Prostate gland (tissue), 2 donors: Measurements from ENCODE around the gene ZNF544. TPM values are rescaled to one million over a fixed set of nuclear protein-coding genes. Genes with fewer than 3 reads are reported as not detected.

Experiments
- DNase-seq: peaks from one replicate; pipeline ENCODE4 v3.0.0-alpha.2; 2019; ENCODE audit warnings: low spot score
- H3K27ac ChIP-seq, 2 donors: fragments of 200-600 bp; sonication (generic); 2 replicates each; pipeline ENCODE4 v1.5.1; 2017 to 2019
- H3K27me3 ChIP-seq: fragments of 200-600 bp; sonication (generic); replicated peaks from 2 replicates; pipeline ENCODE4 v1.5.1; 2019; ENCODE audit not compliant: insufficient read depth
- H3K36me3 ChIP-seq, 2 donors: fragments of 200-600 bp; sonication (generic); 1 replicate in 1 of 2; 2 replicates in 1 of 2; pipeline versions ENCODE4 v1.5.1 to v1.8.1; 2017 to 2019
- H3K4me1 ChIP-seq: fragments of 200-600 bp; sonication (generic); replicated peaks from 2 replicates; pipeline ENCODE4 v1.5.1; 2019
- H3K4me3 ChIP-seq, 2 donors: fragments of 200-600 bp; sonication (generic); 2 replicates each; pipeline ENCODE4 v1.5.1; 2017 to 2019
- H3K9me3 ChIP-seq: fragments of 200-600 bp; sonication (generic); 2 replicates; pipeline ENCODE4 v1.5.1; 2017
- POLR2A ChIP-seq: fragments of 450-650 bp; IDR thresholded peaks from one replicate; pipeline ENCODE4 v1.6.1; 2016; ENCODE audit warnings: antibody characterized with exemption, mild to moderate bottlenecking
- POLR2AphosphoS5 ChIP-seq: sonication (generic); formaldehyde crosslinking; IDR thresholded peaks from one replicate; pipeline ENCODE4 v1.6.1; 2017; ENCODE audit warnings: antibody characterized with exemption
- WGBS: methylation state at CpG from one replicate; pipeline ENCODE4 v1.1.5; 2018; 5-methylcytosine and 5-hydroxymethylcytosine counted together
- intact Hi-C: fragments of 100-400 bp; cut with DNase I; formaldehyde crosslinking; loops from one replicate; pipeline ENCODE4 v1.14.2; 2022
- total RNA-seq, 2 donors: library from RNA; depleted of rRNA; stranded (reverse); fragments of >200 nt; gene quantifications; one replicate each; pipeline ENCODE4 v1.1.0, GENCODE V29; 2016
- TF ChIP-seq, protein P1 (sequence below), 4 experiments: fragments of 200-600 bp in 2 of 4; fragments of 450-650 bp in 2 of 4; sonication (generic) in 2 of 4; IDR thresholded peaks; 1 replicate in 3 of 4; 2 replicates in 1 of 4; pipeline ENCODE4 v1.5.1; 2016 to 2019; ENCODE audit warnings: antibody characterized with exemption in 4 of 4, mild to moderate bottlenecking in 2 of 4, moderate library complexity in 2 of 4

The ZNF544 gene
- total RNA-seq, 2 donors from 2014 or later: 56.9 to 87.4 TPM

DNA sequence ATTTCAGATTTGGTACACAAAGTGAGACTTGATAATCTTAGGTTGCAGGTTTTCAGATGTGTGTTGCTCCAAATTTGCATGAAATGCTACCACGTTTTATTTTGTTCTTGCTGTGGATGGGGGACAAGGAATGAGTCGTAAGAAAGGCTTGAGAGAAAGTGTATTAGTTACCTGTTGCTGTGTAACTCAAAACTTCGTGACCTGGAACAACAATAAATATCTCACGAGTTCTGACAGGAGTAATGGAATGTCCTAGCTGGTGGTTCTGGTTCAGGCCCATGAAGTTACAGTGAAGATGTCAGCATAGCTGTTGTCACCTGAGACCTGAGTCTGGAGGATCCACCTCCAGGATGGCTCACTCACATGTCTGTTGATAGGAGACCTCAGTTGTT is 51.2 kb downstream of the ZNF544 start:
- H3K9me3 ChIP-seq: no peaks in the 10 kb centered on the region

DNA sequence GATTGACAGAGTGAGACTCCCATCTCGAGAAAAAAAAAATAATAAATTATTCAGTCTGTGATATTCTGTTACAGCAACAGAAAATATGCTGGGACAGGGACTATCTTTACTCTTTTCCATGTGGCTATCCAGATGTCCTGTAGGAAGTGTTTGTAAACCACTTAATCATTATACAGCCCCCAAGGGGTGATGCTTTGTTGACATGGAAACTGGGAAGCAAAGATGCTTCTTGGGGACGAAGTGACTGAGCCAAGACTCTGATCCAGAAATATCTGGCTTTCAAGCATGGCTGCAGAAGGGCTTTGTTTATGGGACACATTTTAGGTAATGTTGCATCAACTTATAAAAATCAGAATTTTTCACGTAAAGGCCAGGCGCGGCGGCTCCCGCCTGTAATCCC is 55.5 kb downstream of the ZNF544 start:
- 89% methylated on average over 7 of the region's 7 CpGs for WGBS
- DNase-seq: no peak
- Histone ChIP-seq H3K9me3 (no peaks in the 10 kb centered on the region), H3K4me3 (no peak overlapping the region), H3K27me3 (no peaks in the 10 kb centered on the region), H3K36me3 (peaks cover 13 to 29% of the 10 kb centered on the region in 2 donors), H3K27ac (no peak overlapping the region), H3K4me1 (peaks cover 4% of the 10 kb centered on the region)
- intact Hi-C loops: no loop called here
- no peak for TF ChIP-seq POLR2AphosphoS5

More for the DNA sequence above, 51.2 kb downstream of the ZNF544 start:
- no peak for DNase-seq
- intact Hi-C loops: no loop called here
- WGBS: 44% methylated on average over 4 of the region's 4 CpGs
- H3K27me3 ChIP-seq: no peaks in the 10 kb centered on the region
- peaks cover 4% of the 10 kb centered on the region for H3K4me1 ChIP-seq
- TF ChIP-seq POLR2AphosphoS5 (no peak), POLR2A (no peak)
- TF ChIP-seq, protein P1, sequence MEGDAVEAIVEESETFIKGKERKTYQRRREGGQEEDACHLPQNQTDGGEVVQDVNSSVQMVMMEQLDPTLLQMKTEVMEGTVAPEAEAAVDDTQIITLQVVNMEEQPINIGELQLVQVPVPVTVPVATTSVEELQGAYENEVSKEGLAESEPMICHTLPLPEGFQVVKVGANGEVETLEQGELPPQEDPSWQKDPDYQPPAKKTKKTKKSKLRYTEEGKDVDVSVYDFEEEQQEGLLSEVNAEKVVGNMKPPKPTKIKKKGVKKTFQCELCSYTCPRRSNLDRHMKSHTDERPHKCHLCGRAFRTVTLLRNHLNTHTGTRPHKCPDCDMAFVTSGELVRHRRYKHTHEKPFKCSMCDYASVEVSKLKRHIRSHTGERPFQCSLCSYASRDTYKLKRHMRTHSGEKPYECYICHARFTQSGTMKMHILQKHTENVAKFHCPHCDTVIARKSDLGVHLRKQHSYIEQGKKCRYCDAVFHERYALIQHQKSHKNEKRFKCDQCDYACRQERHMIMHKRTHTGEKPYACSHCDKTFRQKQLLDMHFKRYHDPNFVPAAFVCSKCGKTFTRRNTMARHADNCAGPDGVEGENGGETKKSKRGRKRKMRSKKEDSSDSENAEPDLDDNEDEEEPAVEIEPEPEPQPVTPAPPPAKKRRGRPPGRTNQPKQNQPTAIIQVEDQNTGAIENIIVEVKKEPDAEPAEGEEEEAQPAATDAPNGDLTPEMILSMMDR (IDR thresholded peaks at IDR 0.05): no peak
- H3K36me3 ChIP-seq: no peaks in the 10 kb centered on the region
- H3K27ac ChIP-seq: no peak overlapping the region
- H3K4me3 ChIP-seq: no peak overlapping the region

DNA sequence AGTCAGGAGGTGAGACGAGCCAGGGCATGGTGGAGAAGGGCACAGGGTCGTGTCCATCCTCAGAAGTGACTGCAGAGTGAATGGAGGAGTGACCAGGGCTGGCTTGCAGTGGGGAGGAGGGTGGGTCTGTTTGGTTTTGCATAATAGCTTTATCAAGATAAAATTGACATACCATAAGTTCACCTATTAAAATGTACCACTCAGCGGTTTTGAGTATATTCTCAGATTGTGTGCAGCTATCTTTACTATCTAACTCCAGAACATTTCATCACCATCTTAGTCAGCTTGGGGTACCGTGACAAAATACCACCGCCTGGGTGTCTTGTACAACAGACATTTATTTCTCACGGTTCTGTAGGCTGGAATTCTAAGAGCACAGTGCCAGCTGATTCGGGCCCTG is 63.2 kb downstream of the ZNF544 start:
- Histone ChIP-seq H3K36me3 (peaks cover 25 to 31% of the 10 kb centered on the region in 2 donors), H3K9me3 (no peaks in the 10 kb centered on the region), H3K4me3 (no peak overlapping the region), H3K4me1 (no peaks in the 10 kb centered on the region), H3K27me3 (no peaks in the 10 kb centered on the region), H3K27ac (no peak overlapping the region)
- intact Hi-C loops: no loop called here
- no peak for DNase-seq
- WGBS: 93% methylated on average over 7 of the region's 7 CpGs
- TF ChIP-seq POLR2AphosphoS5 (no peak), POLR2A (no peak)
- TF ChIP-seq, protein P1 (IDR thresholded peaks at IDR 0.05): no peak

DNA sequence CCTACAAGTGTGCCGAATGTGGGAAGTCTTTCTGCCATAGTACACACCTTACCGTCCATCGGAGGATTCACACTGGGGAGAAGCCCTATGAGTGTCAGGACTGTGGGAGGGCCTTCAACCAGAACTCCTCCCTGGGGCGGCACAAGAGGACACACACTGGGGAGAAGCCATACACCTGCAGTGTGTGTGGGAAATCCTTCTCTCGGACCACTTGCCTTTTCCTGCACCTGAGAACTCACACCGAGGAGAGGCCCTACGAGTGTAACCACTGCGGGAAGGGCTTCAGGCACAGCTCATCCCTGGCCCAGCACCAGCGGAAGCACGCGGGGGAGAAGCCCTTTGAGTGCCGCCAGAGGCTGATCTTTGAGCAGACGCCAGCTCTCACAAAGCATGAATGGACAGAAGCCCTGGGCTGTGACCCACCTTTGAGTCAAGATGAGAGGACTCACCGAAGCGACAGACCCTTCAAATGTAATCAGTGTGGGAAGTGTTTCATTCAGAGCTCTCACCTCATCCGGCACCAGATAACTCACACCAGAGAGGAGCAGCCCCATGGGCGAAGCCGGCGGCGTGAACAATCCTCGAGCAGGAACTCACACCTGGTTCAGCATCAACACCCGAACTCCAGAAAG is 66.1 kb downstream of the ZNF544 start:
- Histone ChIP-seq H3K36me3 (peaks cover 18 to 19% of the 10 kb centered on the region in 2 donors), H3K4me3 (no peak overlapping the region), H3K27ac (no peak overlapping the region), H3K9me3 (no peaks in the 10 kb centered on the region), H3K27me3 (no peaks in the 10 kb centered on the region), H3K4me1 (no peaks in the 10 kb centered on the region)
- intact Hi-C loops: no loop called here
- no peak for DNase-seq
- TF ChIP-seq POLR2A: no peak
- no peak for TF ChIP-seq POLR2AphosphoS5
- TF ChIP-seq, protein P1 (IDR thresholded peaks at IDR 0.05): no peak
- WGBS: 99% methylated on average over 22 of the region's 22 CpGs

DNA sequence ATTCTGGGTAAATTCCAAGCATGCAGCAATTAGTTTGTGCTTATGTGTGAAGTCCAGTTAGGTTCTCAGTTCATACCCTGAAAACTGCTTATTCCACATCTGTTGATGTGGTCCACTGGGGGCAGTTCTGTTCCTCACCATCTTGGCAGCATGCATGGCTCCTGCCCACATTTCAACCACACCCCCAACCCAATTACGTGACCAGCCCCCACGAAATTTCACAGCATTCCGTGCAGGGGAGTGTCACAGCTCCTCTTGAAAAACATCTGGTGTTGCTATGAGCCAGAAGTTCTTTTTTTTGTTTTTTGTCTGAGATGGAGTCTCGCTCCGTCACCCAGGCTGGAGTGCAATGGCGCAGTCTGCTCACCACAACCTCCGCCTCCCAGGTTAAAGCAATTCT is 67.4 kb downstream of the ZNF544 start:
- Histone ChIP-seq H3K36me3 (peaks cover 14 to 18% of the 10 kb centered on the region in 2 donors), H3K4me3 (no peak overlapping the region), H3K4me1 (no peaks in the 10 kb centered on the region), H3K27me3 (no peaks in the 10 kb centered on the region), H3K9me3 (no peaks in the 10 kb centered on the region), H3K27ac (no peak overlapping the region)
- intact Hi-C loops: no loop called here
- TF ChIP-seq POLR2A (no peak), POLR2AphosphoS5 (no peak)
- TF ChIP-seq, protein P1 (IDR thresholded peaks at IDR 0.05): no peak
- 90% methylated on average over 7 of the region's 7 CpGs for WGBS
- no peak for DNase-seq
